HG03066 (cell line): ENCODE measurements around the gene C20orf202.

Source experiments
- ATAC-seq: cut with Tn5 transposase; IDR thresholded peaks from one replicate; pipeline ENCODE4 v1.9.1; 2021; ENCODE audit warnings: low read depth; ENCODE audit not compliant: unreplicated experiment

C20orf202 gene

DNA sequence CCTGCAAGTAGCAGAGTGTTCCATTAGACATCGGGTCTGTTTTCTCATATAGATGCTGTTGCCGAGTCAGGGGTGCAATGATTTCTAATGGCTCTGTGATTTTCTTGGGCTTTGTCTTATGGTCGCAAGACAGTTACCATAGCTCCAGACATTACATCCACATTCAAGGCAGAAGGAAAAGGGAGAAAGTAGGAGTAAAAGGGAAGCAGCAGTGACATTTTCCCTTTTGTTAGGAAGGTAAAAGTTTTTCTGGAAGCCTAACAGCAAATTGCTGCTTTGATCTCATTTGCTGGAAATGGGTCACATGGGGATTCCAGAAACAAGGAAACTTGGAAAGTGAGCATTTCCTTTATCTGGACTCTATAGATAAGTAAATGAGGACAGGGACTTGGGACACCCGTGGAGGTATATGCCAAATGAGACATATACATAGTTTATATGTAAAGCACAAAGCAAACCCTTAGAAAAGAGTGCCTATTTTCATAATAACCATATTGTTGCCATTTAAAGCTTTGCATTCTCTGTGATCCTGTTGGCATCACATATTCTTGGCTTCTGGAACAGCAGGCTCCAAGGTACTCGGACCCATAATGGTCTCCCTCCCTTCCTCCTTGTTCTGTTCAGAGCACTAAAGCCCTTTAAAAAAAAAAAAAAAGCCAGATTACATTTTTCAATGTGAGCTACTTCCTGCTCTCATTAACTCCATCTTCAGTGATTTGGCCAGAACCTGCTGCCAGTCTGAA lies at the start of gene C20orf202:
Gene C20orf202 (plus strand): TSS at position 693 of the 743 bp plus-strand sequence. CDS start 132 bp downstream, outside the sequence.
- no peak for ATAC-seq

DNA sequence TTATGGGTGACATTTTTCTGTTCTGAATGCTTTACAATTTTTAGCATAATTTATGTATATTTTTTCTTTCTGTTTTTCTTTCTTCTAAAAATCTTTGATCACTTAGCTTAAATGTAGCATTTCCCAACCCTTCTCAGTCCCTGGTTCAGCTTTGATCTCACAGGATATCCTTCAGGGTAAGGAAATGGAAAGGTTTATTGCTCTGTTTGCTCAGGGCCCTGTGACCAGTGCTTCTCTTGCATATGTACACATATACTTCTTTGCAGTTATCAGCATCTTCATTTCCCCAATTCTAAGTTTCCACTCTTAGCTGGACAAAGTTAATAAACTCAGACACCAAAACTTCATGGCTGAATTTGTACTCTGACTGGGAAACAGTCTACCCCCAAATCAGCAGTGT lies 49.0 kb upstream of the C20orf202 start:
- no peak for ATAC-seq

DNA sequence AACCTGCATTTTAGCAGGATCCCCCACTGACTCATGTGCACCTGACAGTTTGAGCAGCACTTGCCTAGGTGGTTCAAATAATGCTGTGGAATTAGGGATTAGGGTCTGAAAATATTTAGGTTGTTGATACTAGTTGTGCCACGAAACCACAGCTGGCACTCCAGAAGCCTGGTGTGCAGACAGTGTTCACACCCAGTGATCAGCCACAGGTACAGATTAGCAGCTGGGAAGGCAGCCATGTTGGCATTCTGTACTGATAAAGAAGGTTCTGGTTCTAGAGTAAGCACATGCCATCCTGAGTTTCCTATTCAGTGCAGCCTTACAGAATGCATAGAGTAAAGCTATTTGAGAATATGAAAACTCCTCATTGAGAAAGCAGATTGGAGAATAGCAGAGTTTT lies 48.6 kb upstream of the C20orf202 start:
- ATAC-seq = no peak

DNA sequence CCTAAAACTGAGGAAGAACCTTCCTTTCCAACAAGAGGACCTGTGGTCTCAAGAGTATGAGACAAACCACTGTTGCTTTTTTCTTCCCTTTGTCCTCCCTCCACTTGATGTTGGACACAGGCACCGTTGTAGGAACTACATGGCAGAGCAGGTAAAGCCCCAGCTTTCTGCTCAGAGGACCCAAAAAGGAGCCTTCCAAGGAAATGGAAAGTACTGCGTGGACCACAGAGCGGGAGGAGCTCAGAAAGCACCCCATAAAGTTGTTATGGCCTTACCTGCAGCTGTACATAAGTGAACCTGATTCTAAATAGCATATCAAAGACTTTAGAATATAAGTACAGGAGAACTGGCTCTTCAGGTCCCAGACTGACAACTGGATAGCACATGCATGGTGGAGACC lies 47.9 kb upstream of the C20orf202 start:
- ATAC-seq = no peak

DNA sequence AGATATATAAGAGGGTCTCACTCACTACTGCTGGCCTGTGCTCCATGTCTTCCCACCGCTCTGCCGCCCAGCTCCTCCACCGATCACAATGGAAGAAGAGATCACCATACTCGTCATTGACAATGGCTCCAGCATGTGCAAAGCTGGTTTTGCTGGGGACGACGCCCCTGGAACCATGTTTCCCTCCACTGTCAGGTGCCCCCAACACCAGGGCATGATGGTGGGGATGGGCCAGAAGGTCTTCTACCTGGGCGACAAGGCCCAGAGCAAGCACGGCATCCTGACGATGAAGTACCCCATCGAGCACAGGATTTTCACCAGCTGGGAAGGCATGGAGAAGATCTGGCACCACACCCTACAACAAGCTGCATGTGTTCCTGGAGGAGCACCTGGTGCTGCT lies 42.8 kb upstream of the C20orf202 start:
- ATAC-seq = no peak

DNA sequence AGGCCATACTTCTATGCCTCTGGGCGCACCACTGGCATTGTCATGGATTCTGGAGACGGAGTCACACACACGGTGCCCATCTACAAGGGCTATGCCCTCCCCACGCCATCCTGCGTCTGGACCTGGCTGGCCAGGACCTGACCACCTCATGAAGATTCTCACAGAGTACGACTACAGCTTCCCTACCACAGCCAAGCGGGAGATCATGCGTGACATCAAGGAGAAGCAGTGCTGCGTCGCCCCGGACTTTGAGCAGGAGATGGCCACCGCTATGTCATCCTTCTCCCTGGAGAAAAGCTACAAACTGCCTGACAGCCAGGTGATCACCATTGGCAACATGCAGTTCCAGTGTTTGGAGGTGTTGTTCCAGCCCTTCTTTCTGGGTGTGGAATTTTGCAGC lies 42.3 kb upstream of the C20orf202 start:
- no peak for ATAC-seq

DNA sequence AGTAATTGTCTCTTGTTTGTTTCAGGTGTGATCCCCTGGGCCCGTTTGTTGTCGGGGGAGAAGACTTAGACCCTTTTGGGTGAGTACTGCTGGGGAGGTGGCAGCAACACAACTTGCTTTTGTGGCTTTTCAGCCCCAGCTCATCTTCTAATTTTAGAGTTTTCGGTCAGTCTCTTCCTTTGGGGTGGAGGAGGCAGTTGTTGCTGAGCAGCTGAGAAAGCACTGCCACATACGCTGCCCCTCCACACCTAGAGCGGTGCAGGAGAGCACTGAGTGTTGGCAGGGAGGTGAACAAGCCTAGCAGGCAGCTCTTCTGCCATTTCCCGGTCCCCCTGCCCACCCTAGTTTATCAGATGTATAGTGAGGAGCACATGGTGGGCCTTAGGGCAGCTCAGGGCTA lies 40.1 kb upstream of the C20orf202 start:
- no peak for ATAC-seq

DNA sequence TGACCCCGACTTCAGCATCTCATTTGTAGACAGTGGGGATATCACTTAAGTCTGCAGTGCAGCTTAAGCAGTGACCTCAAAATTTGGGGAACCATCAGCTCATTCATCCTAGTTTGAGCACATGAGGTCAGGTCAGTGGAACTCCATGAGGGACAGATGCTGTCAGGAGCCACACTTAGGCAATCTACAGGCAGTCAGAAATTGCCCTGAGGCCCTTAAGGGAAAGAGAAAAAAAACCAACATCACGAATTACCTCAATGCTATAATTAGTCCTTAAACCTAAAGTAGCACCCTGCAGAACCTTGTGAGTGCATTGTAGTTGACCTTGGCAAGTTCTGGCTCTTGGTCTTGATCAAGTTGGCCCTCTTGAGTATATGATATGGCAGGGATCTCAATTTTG lies 39.6 kb upstream of the C20orf202 start:
- no peak for ATAC-seq

DNA sequence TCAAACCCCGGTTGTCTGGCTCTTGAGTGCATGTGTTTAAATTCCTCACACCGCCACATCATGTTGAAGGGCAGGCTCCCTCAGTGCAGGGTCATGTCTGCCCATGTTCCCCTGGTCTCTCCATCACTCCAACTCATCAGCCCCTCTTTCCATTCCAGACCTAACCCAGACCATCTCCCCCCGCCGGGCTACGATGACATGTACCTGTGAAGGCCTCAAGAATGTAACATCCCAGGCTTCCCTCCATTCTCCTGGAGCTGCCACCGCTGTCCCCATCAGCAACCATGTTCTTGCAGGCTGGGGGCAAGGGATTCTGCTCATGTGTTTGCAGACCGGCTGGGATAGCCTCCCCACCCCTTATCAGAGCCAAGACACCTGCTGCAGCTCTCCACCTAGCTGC lies 38.4 kb upstream of the C20orf202 start:
- no peak for ATAC-seq

DNA sequence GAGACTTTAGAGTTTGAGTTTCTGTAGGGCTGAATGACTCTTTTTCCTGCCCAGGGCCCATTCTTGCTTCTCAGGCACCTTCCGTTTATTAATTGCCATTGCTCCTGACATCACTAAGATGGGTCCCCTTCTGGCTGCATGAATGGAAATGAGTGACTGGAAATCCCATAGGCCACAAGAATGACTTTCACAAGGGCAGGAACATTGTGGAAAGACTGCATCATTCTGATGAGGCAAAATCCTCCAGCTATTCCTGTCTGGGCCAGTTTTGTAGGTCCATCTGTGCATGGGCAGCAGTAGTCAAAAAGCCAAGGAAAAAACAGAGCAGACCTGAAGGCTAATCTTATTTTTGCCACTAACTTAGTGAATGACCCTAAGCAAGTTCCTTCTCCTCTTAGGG lies 37.7 kb upstream of the C20orf202 start:
- no peak for ATAC-seq

DNA sequence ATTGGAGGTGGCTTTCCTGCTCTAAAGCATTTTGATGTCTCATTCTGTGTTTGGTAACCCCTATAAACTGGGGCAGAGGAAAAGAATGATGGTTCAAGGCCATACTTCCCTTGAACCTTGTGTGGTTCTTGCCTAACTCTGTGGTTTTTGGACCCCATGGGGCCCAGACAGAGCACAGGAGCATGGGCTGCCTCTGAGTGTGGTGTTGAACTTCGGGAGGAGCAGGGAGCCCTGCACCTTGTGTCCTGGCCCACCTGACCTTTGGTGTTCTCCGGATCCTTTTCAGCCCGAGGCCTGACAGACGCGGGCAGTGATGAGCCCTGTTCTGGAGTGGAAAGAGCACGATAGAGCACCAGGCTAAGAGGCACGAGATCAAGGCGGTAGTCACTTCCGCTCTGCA lies 37.3 kb upstream of the C20orf202 start:
- no peak for ATAC-seq

DNA sequence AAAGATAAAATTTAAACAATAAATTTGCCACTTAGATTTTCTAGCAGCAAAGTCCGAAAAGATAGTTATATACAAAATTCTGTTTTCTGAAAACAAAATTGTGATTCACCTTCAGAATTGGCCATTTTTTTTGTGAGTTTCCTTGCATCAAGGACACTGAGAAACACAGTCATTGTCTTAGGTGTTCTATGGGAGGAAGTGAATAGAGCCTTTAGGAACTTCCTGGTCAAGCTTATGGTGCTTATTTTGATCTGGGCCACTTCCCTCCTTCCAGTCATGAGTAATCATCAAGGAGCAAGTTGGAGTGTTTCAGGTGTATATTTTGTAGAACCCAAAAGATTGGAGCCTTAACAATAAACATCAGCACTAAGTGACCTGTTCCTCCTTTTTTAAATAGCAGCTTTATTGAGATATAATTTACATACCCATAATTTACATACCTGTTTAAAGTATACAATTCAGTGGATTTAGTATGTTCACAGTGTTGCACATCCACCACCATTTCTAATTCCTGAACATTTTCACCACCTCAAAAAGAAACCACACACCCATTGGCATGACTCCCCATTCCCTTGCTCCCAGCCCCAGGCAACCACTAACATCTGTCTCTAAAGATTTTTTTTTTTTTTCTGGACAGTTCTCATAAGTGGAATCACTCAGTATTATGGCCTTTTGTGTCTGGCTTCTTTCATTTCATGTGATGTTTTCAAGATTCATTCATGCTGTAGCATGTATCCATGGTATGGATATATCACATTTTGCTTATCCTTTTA lies 36.1 kb upstream of the C20orf202 start:
- no peak for ATAC-seq

DNA sequence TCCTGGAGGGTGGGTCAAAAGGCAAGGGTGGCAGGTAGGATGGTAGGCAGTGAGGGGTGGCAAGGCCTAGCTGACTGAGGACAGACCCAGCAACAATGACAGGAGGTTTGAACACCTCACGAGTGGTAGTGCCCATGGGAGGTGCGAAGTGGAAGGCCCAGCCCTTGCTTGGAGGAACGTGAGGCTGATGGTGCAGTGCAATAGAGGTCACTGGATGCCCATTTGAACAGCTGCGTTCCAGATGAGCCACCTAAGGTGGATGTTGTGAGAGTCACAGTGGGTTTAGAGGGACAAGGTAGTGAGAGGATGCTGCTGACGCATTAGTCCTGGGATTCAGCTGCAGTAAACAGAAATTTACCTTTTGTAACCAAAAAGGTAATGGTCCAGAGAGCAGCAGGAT lies 34.0 kb upstream of the C20orf202 start:
- ATAC-seq = no peak

DNA sequence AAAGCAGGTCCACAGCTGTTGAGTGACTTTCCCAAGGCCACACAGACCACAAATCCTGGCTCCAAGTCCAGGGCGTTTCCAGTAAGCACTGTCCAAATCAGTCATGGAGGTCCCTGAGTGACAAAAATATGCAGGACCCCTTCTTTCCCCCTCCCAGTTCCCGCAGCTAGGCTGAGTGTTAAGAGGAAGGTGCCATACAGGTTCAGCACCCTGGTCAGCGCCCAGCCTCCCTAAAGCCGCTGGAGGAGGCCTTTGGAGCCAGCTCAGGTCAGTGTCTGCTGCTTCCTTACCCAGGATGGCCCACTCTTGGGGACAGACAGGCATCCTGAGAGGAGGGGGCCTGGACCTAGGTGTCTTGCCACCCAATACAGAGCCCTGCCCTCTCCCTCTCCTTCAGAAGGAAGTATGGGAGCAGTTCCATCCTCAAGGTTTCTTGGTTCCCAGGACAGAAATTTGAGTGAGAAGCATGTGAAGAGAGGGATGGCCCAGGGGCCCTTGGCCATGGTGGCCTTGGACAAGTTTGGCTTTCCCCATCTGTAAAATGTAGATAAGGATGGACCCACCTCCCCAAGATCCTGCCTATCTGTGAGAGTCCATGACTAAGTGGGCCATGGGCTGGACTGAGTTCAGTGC lies 31.7 kb upstream of the C20orf202 start:
- ATAC-seq = no peak

DNA sequence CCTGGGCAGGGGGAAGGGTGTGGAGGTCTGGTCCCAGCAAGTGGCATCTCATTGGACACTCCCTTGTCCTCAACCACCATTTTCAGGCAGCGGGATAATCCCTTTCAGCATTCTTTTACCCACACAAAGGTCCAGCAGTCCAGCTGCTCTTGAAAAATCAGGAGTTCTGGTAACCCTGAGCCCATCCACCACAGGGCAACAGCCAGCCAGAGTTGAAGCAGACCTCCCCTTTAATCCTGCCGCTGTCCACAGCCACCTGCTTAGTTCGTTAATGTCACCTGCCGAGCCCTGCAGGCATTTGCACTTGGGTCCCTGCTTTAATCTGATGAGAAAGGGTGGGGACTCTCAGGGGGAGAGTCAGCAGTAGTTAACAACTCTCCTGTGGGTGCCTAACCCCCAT lies 29.6 kb upstream of the C20orf202 start:
- no peak for ATAC-seq

DNA sequence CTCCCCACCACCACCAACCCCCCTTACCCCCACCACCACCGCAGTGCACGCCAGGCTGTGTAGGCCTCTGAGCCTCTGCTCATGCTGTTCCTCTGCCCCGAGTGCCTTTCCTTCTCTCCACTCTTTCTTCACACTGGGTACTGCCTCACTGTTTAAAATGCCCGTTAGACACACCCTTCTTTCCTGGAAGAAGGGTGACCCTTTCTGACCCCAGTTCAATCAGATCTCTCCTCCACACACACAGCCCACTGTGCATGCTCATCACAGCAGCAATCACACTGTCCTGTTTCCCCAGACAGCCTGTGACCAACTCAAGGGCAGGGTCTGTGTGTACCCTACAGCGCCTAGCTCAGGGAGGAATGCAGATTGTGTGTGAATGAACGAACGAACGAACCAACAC lies 28.5 kb upstream of the C20orf202 start:
- no peak for ATAC-seq

DNA sequence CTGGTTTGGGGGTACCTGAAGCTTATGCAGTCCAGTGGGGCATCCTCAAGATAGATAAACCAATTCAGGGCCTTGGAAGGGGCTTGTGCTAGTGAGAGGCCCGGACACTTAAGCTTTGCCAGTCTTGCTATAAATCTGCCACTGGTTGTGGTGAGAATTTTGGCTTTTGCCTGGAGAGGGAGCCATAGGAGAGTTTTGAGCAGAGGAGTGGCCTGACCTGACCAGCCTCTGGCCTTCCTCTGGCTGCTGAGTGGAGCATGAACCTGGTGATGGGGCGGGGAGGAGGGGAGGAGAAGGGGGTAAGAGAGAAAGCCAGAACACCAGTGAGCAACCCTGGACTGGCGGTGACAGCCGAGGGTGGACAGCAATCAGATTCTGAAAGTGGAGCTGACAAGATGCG lies 25.6 kb upstream of the C20orf202 start:
- ATAC-seq = no peak

DNA sequence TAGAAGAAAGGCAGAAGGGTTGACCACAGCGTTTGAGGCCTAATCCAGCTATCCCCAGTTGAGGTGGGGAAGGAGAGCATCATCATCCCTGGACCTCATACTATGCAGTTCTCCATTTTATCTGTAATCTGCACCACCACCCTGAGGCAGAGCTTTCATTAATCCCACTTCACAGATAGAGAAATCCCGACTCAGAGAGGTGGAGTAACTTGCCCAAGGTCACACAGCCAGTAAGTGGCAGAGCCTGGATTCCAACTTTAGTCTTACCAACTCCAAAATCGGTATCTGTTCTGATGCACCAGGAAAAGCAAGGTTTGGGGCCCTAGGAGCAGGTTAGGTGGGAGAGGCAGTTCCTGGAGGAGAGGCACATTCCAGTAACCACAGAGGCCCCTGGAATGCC lies 25.2 kb upstream of the C20orf202 start:
- no peak for ATAC-seq

DNA sequence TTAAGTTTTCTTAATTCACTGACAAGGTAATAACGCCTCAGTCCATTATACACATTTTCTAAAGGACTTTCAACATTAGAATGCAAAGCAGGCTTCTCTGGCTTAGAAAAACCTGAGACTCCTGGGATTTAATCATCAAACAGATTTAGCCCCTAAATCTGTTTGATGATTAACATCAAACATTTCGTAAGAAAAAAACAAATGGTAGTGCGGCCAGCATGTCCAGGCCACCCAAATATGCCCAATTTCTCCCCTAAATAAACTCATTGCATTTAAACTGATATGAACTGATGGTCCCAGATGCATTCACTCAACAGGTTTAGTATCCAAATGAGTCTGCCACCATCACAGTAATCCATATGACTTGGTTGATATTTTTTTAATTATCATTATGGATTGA lies 24.6 kb upstream of the C20orf202 start:
- ATAC-seq = no peak

DNA sequence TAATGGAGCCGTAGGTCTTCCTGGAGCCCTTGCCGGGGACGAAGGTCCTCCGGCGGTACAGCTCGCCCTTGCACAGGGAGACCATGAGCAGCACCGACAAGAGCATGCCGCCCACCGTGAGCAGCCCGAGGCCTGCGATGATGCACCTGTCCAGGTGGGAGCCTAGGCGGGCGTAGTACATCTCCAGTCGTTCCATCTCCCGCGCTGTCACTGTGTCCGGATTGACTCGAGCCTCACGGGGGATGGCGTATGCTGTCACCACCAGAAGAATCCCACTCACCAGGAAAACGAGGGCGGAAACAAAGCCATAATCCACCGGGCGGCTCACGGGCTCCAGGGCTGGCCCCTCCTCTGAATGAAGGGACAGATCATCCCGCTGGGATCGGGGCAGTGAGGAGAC lies 22.3 kb upstream of the C20orf202 start:
- no peak for ATAC-seq

DNA sequence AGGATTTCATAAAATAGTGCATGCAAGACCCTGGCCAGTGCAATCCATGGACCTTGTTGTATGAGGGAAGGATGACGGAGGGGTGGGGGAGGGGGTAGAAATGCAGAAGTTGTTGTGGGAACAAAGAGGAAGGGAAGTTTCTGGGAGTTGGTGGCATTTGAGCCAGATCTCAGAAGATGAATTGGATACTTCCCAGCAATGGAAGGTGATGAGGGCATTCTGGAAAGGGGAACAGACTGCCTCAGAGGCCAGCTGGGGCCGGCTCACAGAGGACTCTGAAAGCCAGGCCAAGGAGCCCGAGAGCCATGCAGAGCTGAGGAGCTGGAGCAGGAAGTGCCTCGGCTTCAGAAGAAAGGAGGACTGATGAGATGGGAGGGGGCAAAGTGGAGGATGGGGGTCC lies 21.1 kb upstream of the C20orf202 start:
- ATAC-seq = no peak

DNA sequence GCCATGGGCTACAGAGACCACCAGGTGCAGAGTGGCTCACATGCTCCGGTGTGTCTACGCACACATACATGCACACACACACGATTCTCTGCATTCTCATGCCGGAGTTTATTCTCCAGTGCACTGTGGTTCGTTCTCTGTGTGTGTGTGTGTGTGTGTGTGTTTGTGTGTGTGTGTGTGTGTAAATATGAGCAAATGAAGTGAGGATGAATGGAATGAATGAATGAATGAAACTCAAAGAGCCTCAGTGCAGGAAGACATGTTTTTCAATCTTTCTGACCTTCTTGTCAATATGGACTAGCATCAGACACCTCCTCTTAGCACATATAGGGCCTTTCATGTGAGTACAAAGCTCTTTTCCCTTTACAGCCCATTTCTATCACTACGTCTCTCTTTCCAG lies 20.1 kb upstream of the C20orf202 start:
- ATAC-seq = no peak
